ENCODE measurements around the gene KCNJ18. TPM values are rescaled to one million over a fixed set of nuclear protein-coding genes. Genes with fewer than 3 reads are reported as not detected.
"Not testable (repeated sequence)": the region's sequence is repeated elsewhere in the genome, so short reads cannot be mapped to it uniquely, and the experiment has no call there.

Gene KCNJ18
- total and polyA plus RNA-seq, 4 donors = not detected

DNA sequence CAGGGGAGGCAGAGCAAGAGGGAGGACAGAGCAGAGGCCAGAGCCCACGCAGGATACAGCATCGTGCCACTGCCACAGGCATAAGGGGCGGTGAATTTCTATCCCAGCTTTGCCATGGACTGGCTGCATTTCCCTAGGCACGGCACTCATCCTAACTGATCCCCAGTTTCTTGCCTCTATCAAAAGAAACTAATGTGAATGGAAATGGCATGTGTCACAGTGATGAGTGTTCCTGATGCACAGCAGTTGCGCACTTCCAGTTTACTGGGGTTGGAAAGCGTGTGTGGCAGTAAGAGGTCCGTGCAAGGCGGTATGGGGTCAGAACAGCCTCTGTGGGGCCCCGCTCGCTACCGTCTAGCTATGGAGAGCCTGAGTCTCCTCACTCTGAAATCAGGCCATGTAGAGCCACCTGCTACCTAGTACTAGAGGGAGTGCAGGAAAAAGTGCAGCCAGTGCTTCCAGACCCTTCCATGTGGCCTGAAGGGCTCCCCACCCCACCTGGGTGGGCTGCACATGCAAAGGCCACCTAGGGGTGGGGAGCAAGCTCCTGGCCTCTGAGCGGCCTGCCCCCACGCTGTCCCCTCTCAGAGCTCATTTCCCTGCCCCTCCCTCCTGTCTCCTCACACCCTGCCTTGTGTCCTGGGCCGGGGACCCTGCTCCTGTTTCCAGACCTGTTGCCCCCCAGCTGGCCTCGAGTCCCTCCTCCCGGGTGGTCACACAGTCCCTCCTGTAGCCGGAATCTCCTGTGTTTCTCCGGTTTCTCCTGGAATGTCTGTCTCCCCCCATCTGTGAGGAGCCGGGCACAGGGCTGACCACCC, 5.0 kb upstream of the KCNJ18 start:
- peaks cover 0 to 1% (median 0%) of the 10 kb centered on the region in 4 donors for H3K9me3 ChIP-seq (ENCODE audit: control insufficient read depth in 4 of 4, insufficient read depth in 3 of 4, low read length in 3 of 4)
- H3K27ac ChIP-seq (ENCODE audit: low read depth in 1 of 2, low read length in 1 of 2) = no peak overlapping the region
- H3K4me3 ChIP-seq = no peak overlapping the region
- no peaks in the 10 kb centered on the region for H3K4me1 ChIP-seq (ENCODE audit: control insufficient read depth in 5 of 5, insufficient read depth in 5 of 5, low read length in 5 of 5)
- ATAC-seq (ENCODE audit: insufficient read depth, low FRiP score) = no peak
- TF ChIP-seq, protein P1, sequence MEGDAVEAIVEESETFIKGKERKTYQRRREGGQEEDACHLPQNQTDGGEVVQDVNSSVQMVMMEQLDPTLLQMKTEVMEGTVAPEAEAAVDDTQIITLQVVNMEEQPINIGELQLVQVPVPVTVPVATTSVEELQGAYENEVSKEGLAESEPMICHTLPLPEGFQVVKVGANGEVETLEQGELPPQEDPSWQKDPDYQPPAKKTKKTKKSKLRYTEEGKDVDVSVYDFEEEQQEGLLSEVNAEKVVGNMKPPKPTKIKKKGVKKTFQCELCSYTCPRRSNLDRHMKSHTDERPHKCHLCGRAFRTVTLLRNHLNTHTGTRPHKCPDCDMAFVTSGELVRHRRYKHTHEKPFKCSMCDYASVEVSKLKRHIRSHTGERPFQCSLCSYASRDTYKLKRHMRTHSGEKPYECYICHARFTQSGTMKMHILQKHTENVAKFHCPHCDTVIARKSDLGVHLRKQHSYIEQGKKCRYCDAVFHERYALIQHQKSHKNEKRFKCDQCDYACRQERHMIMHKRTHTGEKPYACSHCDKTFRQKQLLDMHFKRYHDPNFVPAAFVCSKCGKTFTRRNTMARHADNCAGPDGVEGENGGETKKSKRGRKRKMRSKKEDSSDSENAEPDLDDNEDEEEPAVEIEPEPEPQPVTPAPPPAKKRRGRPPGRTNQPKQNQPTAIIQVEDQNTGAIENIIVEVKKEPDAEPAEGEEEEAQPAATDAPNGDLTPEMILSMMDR (IDR thresholded peaks at IDR 0.05; ENCODE audit: control extremely low read depth, extremely low read depth) = no peak
- no peaks in the 10 kb centered on the region for H3K27me3 ChIP-seq (ENCODE audit: control insufficient read depth in 3 of 3, insufficient read depth in 3 of 3, low read length in 2 of 3)
- WGBS, 2 donors = 80 to 85% methylated on average over 19 of the region's 19 CpGs
- no peak overlapping the region for H3K9ac ChIP-seq (ENCODE audit: insufficient read depth in 1 of 2, low read length in 2 of 2)
- DNase-seq = no peak
- no peaks in the 10 kb centered on the region for H3K36me3 ChIP-seq (ENCODE audit: control insufficient read depth in 4 of 4, insufficient read depth in 4 of 4, low read length in 4 of 4)

DNA sequence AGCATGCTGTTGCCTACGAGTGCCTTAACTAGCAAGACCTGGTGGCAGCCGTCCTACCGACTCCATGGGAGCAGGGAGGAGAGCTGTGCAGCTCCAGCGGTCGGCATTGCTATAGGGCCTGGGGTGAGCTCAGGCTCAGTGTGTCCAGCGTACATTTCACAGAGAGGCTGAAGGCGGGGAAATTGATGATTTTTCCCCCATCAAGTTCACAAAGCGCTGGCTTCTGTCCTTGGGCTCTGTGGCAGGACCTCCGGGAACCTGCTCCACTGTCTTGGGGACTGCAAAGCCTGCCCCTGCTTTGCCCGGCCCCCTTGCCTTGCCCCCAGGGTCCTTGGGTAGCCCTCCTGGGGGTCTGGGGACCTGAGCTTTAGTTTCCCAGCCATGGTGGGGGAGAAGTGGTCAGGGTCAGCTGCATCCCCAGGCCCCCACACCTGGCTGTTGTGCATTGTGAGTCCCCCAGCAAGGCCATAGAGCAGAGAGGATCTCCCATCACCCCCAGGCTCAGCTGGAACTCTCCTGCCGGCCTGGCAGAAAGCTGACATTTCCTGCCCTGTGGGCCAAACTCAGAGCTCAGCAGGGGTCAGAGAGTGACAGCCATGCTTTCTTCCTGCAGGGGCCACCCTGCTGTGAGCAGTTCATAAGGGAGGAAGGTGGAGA, 3.9 kb upstream of the KCNJ18 start:
- TF ChIP-seq, protein P1 (IDR thresholded peaks at IDR 0.05; ENCODE audit: control extremely low read depth, extremely low read depth) = no peak
- no peaks in the 10 kb centered on the region for H3K36me3 ChIP-seq (ENCODE audit: control insufficient read depth in 4 of 4, insufficient read depth in 4 of 4, low read length in 4 of 4)
- H3K4me3 ChIP-seq = no peak overlapping the region
- 78 to 84% methylated on average over 11 of the region's 11 CpGs for WGBS, 2 donors
- ATAC-seq (ENCODE audit: insufficient read depth, low FRiP score) (no peak), DNase-seq (no peak)
- no peaks in the 10 kb centered on the region for H3K4me1 ChIP-seq (ENCODE audit: control insufficient read depth in 5 of 5, insufficient read depth in 5 of 5, low read length in 5 of 5)
- no peak overlapping the region for H3K27ac ChIP-seq (ENCODE audit: low read depth in 1 of 2, low read length in 1 of 2)
- H3K9ac ChIP-seq (ENCODE audit: insufficient read depth in 1 of 2, low read length in 2 of 2) = no peak overlapping the region
- no peaks in the 10 kb centered on the region for H3K27me3 ChIP-seq (ENCODE audit: control insufficient read depth in 3 of 3, insufficient read depth in 3 of 3, low read length in 2 of 3)
- peaks cover 0 to 1% (median 0%) of the 10 kb centered on the region in 4 donors for H3K9me3 ChIP-seq (ENCODE audit: control insufficient read depth in 4 of 4, insufficient read depth in 3 of 4, low read length in 3 of 4)

DNA sequence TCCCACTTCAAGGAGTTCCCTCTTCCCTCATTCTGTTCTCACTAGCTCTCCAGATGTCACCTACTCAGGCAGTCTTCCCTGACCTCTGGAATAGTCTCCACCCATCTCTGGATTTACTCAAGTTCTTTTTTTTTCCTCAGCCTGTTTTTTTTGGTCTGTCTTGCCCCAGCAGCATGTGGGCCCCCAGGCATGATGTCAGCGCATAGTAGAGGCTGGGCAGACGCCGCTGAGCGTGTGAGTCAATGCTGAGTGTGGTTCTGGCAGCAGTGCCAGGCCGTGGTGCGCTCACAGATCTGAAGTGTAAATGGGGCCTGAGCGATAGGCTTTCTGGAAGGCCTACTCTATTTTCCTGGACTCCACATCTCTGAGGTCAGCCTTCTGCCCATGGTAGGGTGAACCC, 2.7 kb upstream of the KCNJ18 start:
- Histone ChIP-seq H3K4me3 (no peak overlapping the region), H3K9me3 (ENCODE audit: control insufficient read depth in 4 of 4, insufficient read depth in 3 of 4, low read length in 3 of 4) (peaks cover 0 to 1% (median 0%) of the 10 kb centered on the region in 4 donors), H3K4me1 (ENCODE audit: control insufficient read depth in 5 of 5, insufficient read depth in 5 of 5, low read length in 5 of 5) (no peaks in the 10 kb centered on the region), H3K27ac (ENCODE audit: low read depth in 1 of 2, low read length in 1 of 2) (no peak overlapping the region), H3K36me3 (ENCODE audit: control insufficient read depth in 4 of 4, insufficient read depth in 4 of 4, low read length in 4 of 4) (no peaks in the 10 kb centered on the region), H3K27me3 (ENCODE audit: control insufficient read depth in 3 of 3, insufficient read depth in 3 of 3, low read length in 2 of 3) (no peaks in the 10 kb centered on the region), H3K9ac (ENCODE audit: insufficient read depth in 1 of 2, low read length in 2 of 2) (no peak overlapping the region)
- peak in 1 of 3 donors; percentile 49 for DNase-seq
- TF ChIP-seq, protein P1 (IDR thresholded peaks at IDR 0.05; ENCODE audit: control extremely low read depth, extremely low read depth) = no peak
- WGBS, 2 donors = 73 to 85% methylated on average over 7 of the region's 7 CpGs
- peak; percentile 23 for ATAC-seq (ENCODE audit: insufficient read depth, low FRiP score)

DNA sequence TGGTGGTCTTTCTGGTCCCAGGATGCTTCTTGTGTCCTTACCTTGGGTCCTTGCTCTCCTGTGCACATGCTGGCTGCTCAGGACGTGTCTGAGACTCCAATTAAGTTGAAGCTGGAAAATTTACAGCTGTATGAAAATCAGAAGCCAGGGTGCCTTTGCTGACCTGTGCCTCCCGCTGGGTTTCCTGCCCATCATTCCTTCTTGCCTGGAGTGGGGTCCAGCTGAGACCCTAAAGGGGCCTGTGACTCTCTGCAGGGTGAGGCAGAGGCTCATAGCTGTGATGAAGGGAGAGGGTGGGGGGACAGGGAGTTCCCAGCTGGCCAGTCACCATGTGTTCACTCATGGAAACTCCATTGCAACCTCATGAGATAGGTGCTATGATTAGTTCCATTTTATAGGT, 1.5 kb upstream of the KCNJ18 start:
- ATAC-seq (ENCODE audit: insufficient read depth, low FRiP score); H3K9ac ChIP-seq (ENCODE audit: insufficient read depth in 1 of 2, low read length in 2 of 2); H3K27ac ChIP-seq (ENCODE audit: low read depth in 1 of 2, low read length in 1 of 2); H3K27me3 ChIP-seq (ENCODE audit: control insufficient read depth in 3 of 3, insufficient read depth in 3 of 3, low read length in 2 of 3); H3K36me3 ChIP-seq (ENCODE audit: control insufficient read depth in 4 of 4, insufficient read depth in 4 of 4, low read length in 4 of 4); H3K4me3 ChIP-seq; DNase-seq; H3K9me3 ChIP-seq (ENCODE audit: control insufficient read depth in 4 of 4, insufficient read depth in 3 of 4, low read length in 3 of 4); H3K4me1 ChIP-seq (ENCODE audit: control insufficient read depth in 5 of 5, insufficient read depth in 5 of 5, low read length in 5 of 5): not testable (repeated sequence)
- WGBS, 2 donors = 50 to 56% methylated on average over 2 of the region's 2 CpGs

DNA sequence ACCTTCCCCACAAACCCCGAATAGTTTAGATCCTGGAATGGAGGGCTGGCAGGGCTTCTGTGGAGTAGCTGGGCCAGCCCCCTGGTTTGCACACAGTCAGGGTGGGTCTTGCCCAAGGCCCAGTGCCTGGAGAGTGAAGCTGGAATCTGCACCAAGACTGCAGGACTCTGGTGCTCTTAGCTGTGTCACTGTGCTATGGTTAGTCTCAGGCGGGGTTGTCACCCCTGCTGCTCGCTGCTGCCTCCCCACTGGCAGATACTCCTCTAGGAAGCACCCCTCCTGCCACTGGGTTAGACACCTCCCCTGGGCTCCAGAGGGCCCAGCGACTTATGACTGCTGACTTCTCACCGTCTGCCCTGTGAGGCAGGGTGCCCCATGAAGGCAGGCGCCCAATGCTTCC, 842 bp upstream of the KCNJ18 start:
- WGBS, 2 donors = 86 to 97% methylated on average over 6 of the region's 6 CpGs

DNA sequence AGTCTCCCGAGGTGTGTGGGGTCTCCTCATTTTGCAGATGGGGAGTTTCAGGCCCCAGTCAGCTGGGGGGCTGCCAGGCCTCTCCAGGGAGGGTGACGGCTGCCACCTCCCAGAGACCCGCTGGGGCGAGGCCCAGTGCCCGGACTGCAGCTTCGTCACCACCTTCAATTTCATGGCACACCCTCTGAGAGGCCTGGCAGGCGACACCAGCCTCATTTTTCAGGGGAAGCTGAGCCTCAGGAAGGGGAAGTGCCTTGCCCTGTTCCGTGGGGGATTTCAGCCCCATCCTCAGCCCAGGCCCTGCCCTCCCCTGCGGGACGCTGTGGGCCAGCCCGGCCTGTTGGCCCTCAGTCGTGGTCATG, 362 bp downstream of the KCNJ18 start:
- WGBS, 2 donors = 64 to 72% methylated on average over 10 to 12 of the region's 12 CpGs
- H3K4me1 ChIP-seq (ENCODE audit: control insufficient read depth in 5 of 5, insufficient read depth in 5 of 5, low read length in 5 of 5); H3K27me3 ChIP-seq (ENCODE audit: control insufficient read depth in 3 of 3, insufficient read depth in 3 of 3, low read length in 2 of 3); H3K36me3 ChIP-seq (ENCODE audit: control insufficient read depth in 4 of 4, insufficient read depth in 4 of 4, low read length in 4 of 4); DNase-seq; H3K9me3 ChIP-seq (ENCODE audit: control insufficient read depth in 4 of 4, insufficient read depth in 3 of 4, low read length in 3 of 4); H3K9ac ChIP-seq (ENCODE audit: insufficient read depth in 1 of 2, low read length in 2 of 2); H3K27ac ChIP-seq (ENCODE audit: low read depth in 1 of 2, low read length in 1 of 2); ATAC-seq (ENCODE audit: insufficient read depth, low FRiP score); H3K4me3 ChIP-seq: not testable (repeated sequence)

More for the DNA sequence above, 842 bp upstream of the KCNJ18 start:
- H3K9me3 ChIP-seq (ENCODE audit: control insufficient read depth in 4 of 4, insufficient read depth in 3 of 4, low read length in 3 of 4); ATAC-seq (ENCODE audit: insufficient read depth, low FRiP score); H3K4me1 ChIP-seq (ENCODE audit: control insufficient read depth in 5 of 5, insufficient read depth in 5 of 5, low read length in 5 of 5); H3K27me3 ChIP-seq (ENCODE audit: control insufficient read depth in 3 of 3, insufficient read depth in 3 of 3, low read length in 2 of 3); H3K36me3 ChIP-seq (ENCODE audit: control insufficient read depth in 4 of 4, insufficient read depth in 4 of 4, low read length in 4 of 4); H3K4me3 ChIP-seq; H3K27ac ChIP-seq (ENCODE audit: low read depth in 1 of 2, low read length in 1 of 2); DNase-seq; H3K9ac ChIP-seq (ENCODE audit: insufficient read depth in 1 of 2, low read length in 2 of 2): not testable (repeated sequence)

Data from lung (tissue), 12 donors.